ENCODE results near the gene IQCN.

DNA sequence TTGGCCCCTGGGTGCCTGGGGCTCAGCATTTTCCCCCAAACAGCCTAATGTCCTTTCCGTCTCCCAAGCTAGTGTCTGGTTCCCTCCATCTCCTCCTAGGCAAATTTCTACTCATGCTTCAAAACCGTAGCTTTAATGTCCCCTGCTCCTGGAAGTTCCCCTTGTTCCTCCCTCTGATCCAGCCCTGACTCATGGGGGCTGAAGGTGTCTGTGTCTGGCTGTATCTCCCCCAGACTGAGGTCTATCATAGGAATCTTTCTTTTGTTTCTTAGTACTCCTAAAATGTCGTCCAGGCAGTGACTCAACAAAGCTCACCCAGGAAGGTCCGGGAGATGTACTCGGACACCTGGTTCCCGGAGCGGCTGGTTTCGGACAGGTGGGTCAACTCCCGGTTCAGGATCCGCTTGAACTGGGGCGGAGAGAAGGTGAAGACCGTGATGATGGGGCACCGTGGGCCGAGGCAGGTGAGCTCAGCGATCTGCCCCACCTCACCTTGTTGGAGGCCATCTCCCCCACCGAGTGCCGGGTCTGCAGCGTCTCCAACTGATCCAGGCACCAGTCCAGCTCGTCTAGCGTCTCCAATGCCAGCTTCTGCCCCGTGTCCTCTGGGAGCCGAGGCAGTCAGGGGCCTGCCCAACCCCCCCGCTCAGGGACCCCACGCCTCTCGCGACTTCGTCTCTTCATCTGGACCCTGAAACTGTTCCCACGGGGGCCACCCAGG, 54.2 kb downstream of the IQCN start:
- TF ChIP-seq TAF1 (IDR thresholded peaks at IDR 0.05; ENCODE audit: borderline replicate concordance, insufficient read depth, low read length) (no peak), POLR2AphosphoS5 (IDR thresholded peaks at IDR 0.05; ENCODE audit: low read depth, low read length) (no peak), SIN3A (IDR thresholded peaks at IDR 0.05; ENCODE audit: borderline replicate concordance, insufficient read depth, low read length) (no peak)

All from PFSK-1 (cell line).